GM23338 (cell line): ENCODE measurements around the gene TMEM63A. TPM values are rescaled to one million over a fixed set of nuclear protein-coding genes. Genes with fewer than 3 reads are reported as not detected.
A peak's percentile ranks its signal among the peaks of the same experiment; 100 is the strongest.

Source experiments
- ATAC-seq: fragments of 200-7000 bp; cut with Tn5 transposase; 3 replicates; pipeline ENCODE4 v1.9.1; 2020
- DNase-seq: peaks from one replicate; pipeline ENCODE4 v3.0.0-alpha.2; 2015; ENCODE audit warnings: low spot score
- H2AFZ ChIP-seq: fragments of 200-600 bp; sonication (generic); 2 replicates; pipeline ENCODE4 v1.8.0; 2016; ENCODE audit warnings: antibody characterized with exemption, mild to moderate bottlenecking, moderate library complexity
- H3F3A ChIP-seq: fragments of 200-600 bp; sonication (generic); replicated peaks from 2 replicates; pipeline ENCODE4 v1.8.0; 2017; ENCODE audit warnings: antibody characterized with exemption, mixed run types, low read depth
- H3K27ac ChIP-seq: fragments of 200-600 bp; sonication (generic); 2 replicates; pipeline ENCODE4 v1.6.1; 2016; ENCODE audit warnings: low read depth
- H3K27me3 ChIP-seq: fragments of 200-600 bp; sonication (generic); 2 replicates; pipeline ENCODE4 v1.8.0; 2016; ENCODE audit warnings: mild to moderate bottlenecking, mixed run types, moderate library complexity; ENCODE audit not compliant: insufficient read depth
- H3K36me3 ChIP-seq: fragments of 200-600 bp; sonication (generic); 2 replicates; pipeline ENCODE4 v1.8.0; 2016; ENCODE audit warnings: mild to moderate bottlenecking; ENCODE audit not compliant: insufficient read depth
- H3K4me1 ChIP-seq: fragments of 200-600 bp; sonication (generic); 2 replicates; pipeline ENCODE4 v1.8.0; 2016; ENCODE audit warnings: mild to moderate bottlenecking, moderate library complexity; ENCODE audit not compliant: insufficient read depth
- H3K4me2 ChIP-seq: fragments of 200-600 bp; sonication (generic); 2 replicates; pipeline ENCODE4 v1.7.1; 2017; ENCODE audit warnings: mixed run types
- H3K4me3 ChIP-seq: fragments of 200-600 bp; sonication (generic); 2 replicates; pipeline ENCODE4 v1.6.1; 2016; ENCODE audit warnings: mixed run types
- H3K79me2 ChIP-seq: fragments of 200-600 bp; sonication (generic); replicated peaks from 2 replicates; pipeline ENCODE4 v1.8.0; 2017; ENCODE audit warnings: mild to moderate bottlenecking; ENCODE audit not compliant: insufficient read depth
- H3K9me2 ChIP-seq: fragments of 200-600 bp; sonication (generic); 2 replicates; pipeline ENCODE4 v1.8.0; 2017; ENCODE audit not compliant: insufficient read depth
- H4K20me1 ChIP-seq: fragments of 200-600 bp; sonication (generic); replicated peaks from 2 replicates; pipeline ENCODE4 v1.8.0; 2017; ENCODE audit warnings: mild to moderate bottlenecking; ENCODE audit not compliant: insufficient read depth
- H3K27ac Mint-ChIP-seq: 2 replicates; pipeline ENCODE4 v1.8.0; 2020; ENCODE audit warnings: inconsistent platforms, mild to moderate bottlenecking, moderate library complexity, mixed read lengths
- H3K27me3 Mint-ChIP-seq: 3 replicates; pipeline ENCODE4 v1.8.0; 2022; ENCODE audit warnings: low read depth, mild to moderate bottlenecking, moderate library complexity, mixed read lengths, inconsistent platforms; ENCODE audit not compliant: insufficient read depth, poor library complexity
- H3K36me3 Mint-ChIP-seq: 3 replicates; pipeline ENCODE4 v1.8.0; 2021; ENCODE audit warnings: low read depth, mild to moderate bottlenecking, inconsistent platforms, moderate library complexity, mixed read lengths
- H3K4me1 Mint-ChIP-seq: 3 replicates; pipeline ENCODE4 v1.8.0; 2020; ENCODE audit warnings: mild to moderate bottlenecking, inconsistent platforms, mixed read lengths
- H3K4me3 Mint-ChIP-seq: 3 replicates; pipeline ENCODE4 v1.8.0; 2021; ENCODE audit warnings: moderate library complexity, mild to moderate bottlenecking, inconsistent platforms, mixed read lengths
- H3K9me3 Mint-ChIP-seq: 3 replicates; pipeline ENCODE4 v1.8.0; 2020; ENCODE audit warnings: moderate library complexity, mild to moderate bottlenecking, inconsistent platforms, mixed read lengths
- CREB1 ChIP-seq: fragments of 250-450 bp; sonication (Bioruptor Pico); IDR thresholded peaks from 2 replicates; pipeline ENCODE4 v1.5.0; 2020; ENCODE audit warnings: low read depth, mild to moderate bottlenecking, moderate library complexity
- EZH2 ChIP-seq: fragments of 200-600 bp; sonication (generic); IDR thresholded peaks from one replicate; pipeline ENCODE4 v1.8.0; 2017; ENCODE audit warnings: antibody characterized with exemption, mild to moderate bottlenecking, low read depth; ENCODE audit not compliant: unreplicated experiment
- EZH2phosphoT487 ChIP-seq: fragments of 200-600 bp; sonication (generic); IDR thresholded peaks from one replicate; pipeline ENCODE4 v1.8.1; 2018; ENCODE audit warnings: antibody characterized with exemption; ENCODE audit not compliant: unreplicated experiment
- JUNB ChIP-seq: IDR thresholded peaks from one replicate; pipeline ENCODE4 v1.6.1; 2016; ENCODE audit warnings: antibody characterized with exemption; ENCODE audit not compliant: unreplicated experiment
- NANOG ChIP-seq: IDR thresholded peaks from 2 replicates; pipeline ENCODE4 v1.6.1; 2016; ENCODE audit warnings: antibody characterized with exemption, borderline replicate concordance
- POLR2AphosphoS5 ChIP-seq: IDR thresholded peaks from 2 replicates; pipeline ENCODE4 v1.6.1; 2016; ENCODE audit warnings: antibody characterized with exemption, low read depth
- STAT1 ChIP-seq: IDR thresholded peaks from one replicate; pipeline ENCODE4 v1.6.1; 2016; ENCODE audit warnings: antibody characterized with exemption; ENCODE audit not compliant: unreplicated experiment
- ZNF114 ChIP-seq: fragments of 250-450 bp; sonication (Bioruptor Pico); IDR thresholded peaks from 2 replicates; pipeline ENCODE4 v1.5.0; 2020; ENCODE audit warnings: mild to moderate bottlenecking, moderate library complexity
- polyA plus RNA-seq: library from polyadenylated mRNA; unstranded; fragments of >200 nt; fragmentation: Nextera tagmentation; extraction: Ambion mirVana; gene quantifications from 2 replicates; pipeline ENCODE4 v1.2.1, GENCODE V29; 2016
- total RNA-seq: library from RNA; depleted of rRNA; stranded (reverse); fragments of >200 nt; shearing (Covaris generic); gene quantifications from 2 replicates; pipeline ENCODE4 v1.2.3, GENCODE V29; 2014
- TF ChIP-seq, protein P1 (sequence below): IDR thresholded peaks from one replicate; pipeline ENCODE4 v1.6.1; 2018; ENCODE audit warnings: antibody characterized with exemption; ENCODE audit not compliant: unreplicated experiment
- TF ChIP-seq, protein P2 (sequence below), 2 experiments: fragments of 200-600 bp in 1 of 2; sonication (generic) in 1 of 2; conservative IDR thresholded peaks; 2 replicates each; pipeline versions ENCODE4 v1.5.1 to v1.6.1; 2016 to 2017; ENCODE audit warnings: antibody characterized with exemption in 2 of 2, low read depth in 2 of 2, mild to moderate bottlenecking in 2 of 2, moderate library complexity in 1 of 2
- TF ChIP-seq, protein P3 (sequence below): IDR thresholded peaks from 2 replicates; pipeline ENCODE4 v1.6.1; 2016; ENCODE audit warnings: antibody characterized with exemption

The TMEM63A gene
- total and polyA plus RNA-seq, 2 experiments from 2014 or later: 31.7 to 76.9 TPM

DNA sequence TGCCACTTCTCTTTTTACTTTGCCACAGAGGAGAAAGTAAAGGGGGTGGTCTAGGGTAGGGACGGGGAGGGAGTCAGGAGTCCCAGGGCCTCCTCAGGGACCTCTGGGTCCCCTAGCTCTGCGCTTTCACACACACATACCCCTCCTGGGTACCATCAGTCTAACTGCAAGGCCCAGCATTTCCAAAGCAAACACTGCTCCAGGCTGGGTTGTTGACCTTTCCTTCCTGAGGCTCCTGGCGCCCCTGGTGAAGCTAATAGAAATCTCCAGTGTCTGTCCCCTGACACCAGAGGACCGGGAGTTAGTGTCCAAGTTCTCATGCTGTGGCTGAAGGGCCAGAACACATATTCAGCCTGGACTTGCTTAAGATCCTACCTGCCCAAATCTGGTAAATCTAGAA, 3.9 kb downstream of the TMEM63A start:
- 0 out of 2 replicates have a peak, but pooled peaks cover 4% of the 10 kb centered on the region for H3F3A ChIP-seq
- no peaks in the 10 kb centered on the region for H3K9me2 ChIP-seq
- H3K4me1 ChIP-seq: peaks cover 27% of the 10 kb centered on the region
- peaks cover 26% of the 10 kb centered on the region; the same call in 1 of the 2 replicates for H3K36me3 ChIP-seq
- no peaks in the 10 kb centered on the region for H3K27me3 ChIP-seq
- TF ChIP-seq NANOG: no peak
- no peak for TF ChIP-seq EZH2
- TF ChIP-seq ZNF114 (CRISPR knock-in tag): no peak
- TF ChIP-seq, protein P1, sequence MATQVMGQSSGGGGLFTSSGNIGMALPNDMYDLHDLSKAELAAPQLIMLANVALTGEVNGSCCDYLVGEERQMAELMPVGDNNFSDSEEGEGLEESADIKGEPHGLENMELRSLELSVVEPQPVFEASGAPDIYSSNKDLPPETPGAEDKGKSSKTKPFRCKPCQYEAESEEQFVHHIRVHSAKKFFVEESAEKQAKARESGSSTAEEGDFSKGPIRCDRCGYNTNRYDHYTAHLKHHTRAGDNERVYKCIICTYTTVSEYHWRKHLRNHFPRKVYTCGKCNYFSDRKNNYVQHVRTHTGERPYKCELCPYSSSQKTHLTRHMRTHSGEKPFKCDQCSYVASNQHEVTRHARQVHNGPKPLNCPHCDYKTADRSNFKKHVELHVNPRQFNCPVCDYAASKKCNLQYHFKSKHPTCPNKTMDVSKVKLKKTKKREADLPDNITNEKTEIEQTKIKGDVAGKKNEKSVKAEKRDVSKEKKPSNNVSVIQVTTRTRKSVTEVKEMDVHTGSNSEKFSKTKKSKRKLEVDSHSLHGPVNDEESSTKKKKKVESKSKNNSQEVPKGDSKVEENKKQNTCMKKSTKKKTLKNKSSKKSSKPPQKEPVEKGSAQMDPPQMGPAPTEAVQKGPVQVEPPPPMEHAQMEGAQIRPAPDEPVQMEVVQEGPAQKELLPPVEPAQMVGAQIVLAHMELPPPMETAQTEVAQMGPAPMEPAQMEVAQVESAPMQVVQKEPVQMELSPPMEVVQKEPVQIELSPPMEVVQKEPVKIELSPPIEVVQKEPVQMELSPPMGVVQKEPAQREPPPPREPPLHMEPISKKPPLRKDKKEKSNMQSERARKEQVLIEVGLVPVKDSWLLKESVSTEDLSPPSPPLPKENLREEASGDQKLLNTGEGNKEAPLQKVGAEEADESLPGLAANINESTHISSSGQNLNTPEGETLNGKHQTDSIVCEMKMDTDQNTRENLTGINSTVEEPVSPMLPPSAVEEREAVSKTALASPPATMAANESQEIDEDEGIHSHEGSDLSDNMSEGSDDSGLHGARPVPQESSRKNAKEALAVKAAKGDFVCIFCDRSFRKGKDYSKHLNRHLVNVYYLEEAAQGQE: no peak
- TF ChIP-seq, protein P2, sequence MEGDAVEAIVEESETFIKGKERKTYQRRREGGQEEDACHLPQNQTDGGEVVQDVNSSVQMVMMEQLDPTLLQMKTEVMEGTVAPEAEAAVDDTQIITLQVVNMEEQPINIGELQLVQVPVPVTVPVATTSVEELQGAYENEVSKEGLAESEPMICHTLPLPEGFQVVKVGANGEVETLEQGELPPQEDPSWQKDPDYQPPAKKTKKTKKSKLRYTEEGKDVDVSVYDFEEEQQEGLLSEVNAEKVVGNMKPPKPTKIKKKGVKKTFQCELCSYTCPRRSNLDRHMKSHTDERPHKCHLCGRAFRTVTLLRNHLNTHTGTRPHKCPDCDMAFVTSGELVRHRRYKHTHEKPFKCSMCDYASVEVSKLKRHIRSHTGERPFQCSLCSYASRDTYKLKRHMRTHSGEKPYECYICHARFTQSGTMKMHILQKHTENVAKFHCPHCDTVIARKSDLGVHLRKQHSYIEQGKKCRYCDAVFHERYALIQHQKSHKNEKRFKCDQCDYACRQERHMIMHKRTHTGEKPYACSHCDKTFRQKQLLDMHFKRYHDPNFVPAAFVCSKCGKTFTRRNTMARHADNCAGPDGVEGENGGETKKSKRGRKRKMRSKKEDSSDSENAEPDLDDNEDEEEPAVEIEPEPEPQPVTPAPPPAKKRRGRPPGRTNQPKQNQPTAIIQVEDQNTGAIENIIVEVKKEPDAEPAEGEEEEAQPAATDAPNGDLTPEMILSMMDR (conservative IDR thresholded peaks at IDR 0.05; ENCODE audit: low read depth in 2 of 2): no peak
- no peak for TF ChIP-seq EZH2phosphoT487
- no peak for TF ChIP-seq CREB1 (CRISPR knock-in tag)
- TF ChIP-seq, protein P3, sequence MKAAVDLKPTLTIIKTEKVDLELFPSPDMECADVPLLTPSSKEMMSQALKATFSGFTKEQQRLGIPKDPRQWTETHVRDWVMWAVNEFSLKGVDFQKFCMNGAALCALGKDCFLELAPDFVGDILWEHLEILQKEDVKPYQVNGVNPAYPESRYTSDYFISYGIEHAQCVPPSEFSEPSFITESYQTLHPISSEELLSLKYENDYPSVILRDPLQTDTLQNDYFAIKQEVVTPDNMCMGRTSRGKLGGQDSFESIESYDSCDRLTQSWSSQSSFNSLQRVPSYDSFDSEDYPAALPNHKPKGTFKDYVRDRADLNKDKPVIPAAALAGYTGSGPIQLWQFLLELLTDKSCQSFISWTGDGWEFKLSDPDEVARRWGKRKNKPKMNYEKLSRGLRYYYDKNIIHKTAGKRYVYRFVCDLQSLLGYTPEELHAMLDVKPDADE: no peak
- TF ChIP-seq POLR2AphosphoS5: no peak
- TF ChIP-seq STAT1: no peak
- TF ChIP-seq JUNB: no peak
- H3K27ac ChIP-seq: peak overlapping the region; percentile 78; the same call in 1 of the 2 replicates
- no peak overlapping the region for H3K4me3 ChIP-seq
- Mint-ChIP-seq H3K4me1 (peaks cover 42% of the 10 kb centered on the region), H3K9me3 (no peaks in the 10 kb centered on the region), H3K27ac (no peak overlapping the region), H3K36me3 (peaks cover 39% of the 10 kb centered on the region), H3K4me3 (no peak overlapping the region), H3K27me3 (peaks cover 23% of the 10 kb centered on the region)
- DNase-seq (no peak), ATAC-seq (no peak)
- H3K79me2 ChIP-seq: peaks cover 62% of the 10 kb centered on the region
- no peak overlapping the region for H2AFZ ChIP-seq
- peaks cover 17% of the 10 kb centered on the region for H4K20me1 ChIP-seq
- H3K4me2 ChIP-seq: no peak overlapping the region
